K562 (cell line): Measurements from ENCODE around the gene ADGRB3.

Source experiments
- KLF1 ChIP-seq: fragments of 450-650 bp; IDR thresholded peaks from 2 replicates; pipeline ENCODE4 v1.6.1; 2016; ENCODE audit warnings: missing genetic modification characterization, missing compliant biosample characterization
- ZNF274 ChIP-seq: IDR thresholded peaks from 2 replicates; pipeline ENCODE4 v1.6.1; 2011; ENCODE audit warnings: low read depth, mild to moderate bottlenecking, low read length, moderate library complexity, borderline replicate concordance
- ZNF76 ChIP-seq: fragments of 250-450 bp; sonication (Bioruptor Pico); IDR thresholded peaks from 2 replicates; pipeline ENCODE4 v1.4.0; 2020; ENCODE audit warnings: mild to moderate bottlenecking, moderate library complexity, borderline replicate concordance

- TF ChIP-seq KLF1 (tag) (no peak), ZNF274 (no peak), ZNF76 (CRISPR knock-in tag) (no peak)
Observed at GRCh38 chr6:69089539-69089938, 454.5 kb downstream of the ADGRB3 start.
